ENCODE measurements around the gene CAPRIN2. TPM values are rescaled to one million over a fixed set of nuclear protein-coding genes. Genes with fewer than 3 reads are reported as not detected.

The CAPRIN2 gene, protein sequence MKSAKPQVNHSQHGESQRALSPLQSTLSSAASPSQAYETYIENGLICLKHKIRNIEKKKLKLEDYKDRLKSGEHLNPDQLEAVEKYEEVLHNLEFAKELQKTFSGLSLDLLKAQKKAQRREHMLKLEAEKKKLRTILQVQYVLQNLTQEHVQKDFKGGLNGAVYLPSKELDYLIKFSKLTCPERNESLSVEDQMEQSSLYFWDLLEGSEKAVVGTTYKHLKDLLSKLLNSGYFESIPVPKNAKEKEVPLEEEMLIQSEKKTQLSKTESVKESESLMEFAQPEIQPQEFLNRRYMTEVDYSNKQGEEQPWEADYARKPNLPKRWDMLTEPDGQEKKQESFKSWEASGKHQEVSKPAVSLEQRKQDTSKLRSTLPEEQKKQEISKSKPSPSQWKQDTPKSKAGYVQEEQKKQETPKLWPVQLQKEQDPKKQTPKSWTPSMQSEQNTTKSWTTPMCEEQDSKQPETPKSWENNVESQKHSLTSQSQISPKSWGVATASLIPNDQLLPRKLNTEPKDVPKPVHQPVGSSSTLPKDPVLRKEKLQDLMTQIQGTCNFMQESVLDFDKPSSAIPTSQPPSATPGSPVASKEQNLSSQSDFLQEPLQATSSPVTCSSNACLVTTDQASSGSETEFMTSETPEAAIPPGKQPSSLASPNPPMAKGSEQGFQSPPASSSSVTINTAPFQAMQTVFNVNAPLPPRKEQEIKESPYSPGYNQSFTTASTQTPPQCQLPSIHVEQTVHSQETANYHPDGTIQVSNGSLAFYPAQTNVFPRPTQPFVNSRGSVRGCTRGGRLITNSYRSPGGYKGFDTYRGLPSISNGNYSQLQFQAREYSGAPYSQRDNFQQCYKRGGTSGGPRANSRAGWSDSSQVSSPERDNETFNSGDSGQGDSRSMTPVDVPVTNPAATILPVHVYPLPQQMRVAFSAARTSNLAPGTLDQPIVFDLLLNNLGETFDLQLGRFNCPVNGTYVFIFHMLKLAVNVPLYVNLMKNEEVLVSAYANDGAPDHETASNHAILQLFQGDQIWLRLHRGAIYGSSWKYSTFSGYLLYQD
- 10 to 100 TPM in 1 of 4 donors, 1 to 10 TPM in 3; 6.3 to 21.1 (median 7.2) TPM for total RNA-seq

DNA sequence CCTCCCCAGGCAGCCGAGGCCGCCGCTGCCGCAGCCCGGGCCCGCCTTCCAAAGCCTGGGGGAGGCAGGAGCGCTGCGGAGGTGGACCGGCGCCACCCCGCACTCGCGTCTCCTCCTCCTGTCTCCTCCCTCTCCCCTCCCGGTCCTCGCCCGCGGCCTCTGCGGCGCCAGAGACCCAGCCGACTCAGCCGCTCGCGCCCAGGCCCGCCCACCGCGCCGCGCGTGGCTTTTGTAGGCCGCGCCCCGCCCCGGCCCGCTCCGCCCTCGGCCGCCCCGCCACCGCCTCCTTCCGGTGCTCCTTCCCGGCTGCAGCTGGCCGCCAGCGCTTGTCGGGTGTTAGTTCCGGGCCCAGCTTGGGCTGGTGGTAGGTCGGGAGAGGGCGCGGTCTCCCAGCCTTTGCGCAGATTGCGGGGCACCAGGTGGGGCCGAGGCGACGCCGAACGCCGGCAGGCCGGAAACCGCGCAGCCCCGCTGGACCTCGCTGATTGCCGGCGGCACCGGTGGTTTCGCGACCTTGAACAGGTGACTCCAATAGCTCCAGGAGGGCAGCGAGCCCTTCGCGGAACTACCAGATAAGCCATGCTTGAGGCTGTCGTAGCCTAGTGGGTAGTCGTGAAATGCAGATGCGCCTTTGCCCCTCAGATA, at the start of gene CAPRIN2:
Gene CAPRIN2, minus strand, starts transcription at position 202 of the 645 bp plus-strand sequence. CDS start 1,431 bp downstream, outside the sequence.
- ATAC-seq = peak; percentile 93 to 96
- Histone ChIP-seq H3K9me3 (no peaks in the 10 kb centered on the region), H3K36me3 (no peaks in the 10 kb centered on the region), H3K4me3 (peak within 1 kb of the TSS; percentile 58 to 94 (median 82)), H3K4me1 (peaks cover 19 to 21% of the 10 kb centered on the region in 2 donors), H3K27ac (peak within 1 kb of the TSS; percentile 84 to 94 (median 90)), H3K27me3 (no peaks in the 10 kb centered on the region)
- intact Hi-C loops (cut with DNase I; ENCODE audit: low total_unique reads) (loop anchor here (1.0 to 2.0 kb wide), 3 partner anchors 28 to 60 kb away; partner anchors contain the start of gene IPO8), in situ Hi-C loops (cut with MboI; ENCODE audit: low sequenced_read_pairs in 4 of 4) (loop anchor here in 1 of 4 donors (5.0 kb wide), 1 partner anchor 52 kb away; no protein-coding TSS in a partner anchor)
- TF ChIP-seq POLR2A (IDR thresholded peaks at IDR 0.05) = peak; percentile 85 to 88
- TF ChIP-seq, protein P1, sequence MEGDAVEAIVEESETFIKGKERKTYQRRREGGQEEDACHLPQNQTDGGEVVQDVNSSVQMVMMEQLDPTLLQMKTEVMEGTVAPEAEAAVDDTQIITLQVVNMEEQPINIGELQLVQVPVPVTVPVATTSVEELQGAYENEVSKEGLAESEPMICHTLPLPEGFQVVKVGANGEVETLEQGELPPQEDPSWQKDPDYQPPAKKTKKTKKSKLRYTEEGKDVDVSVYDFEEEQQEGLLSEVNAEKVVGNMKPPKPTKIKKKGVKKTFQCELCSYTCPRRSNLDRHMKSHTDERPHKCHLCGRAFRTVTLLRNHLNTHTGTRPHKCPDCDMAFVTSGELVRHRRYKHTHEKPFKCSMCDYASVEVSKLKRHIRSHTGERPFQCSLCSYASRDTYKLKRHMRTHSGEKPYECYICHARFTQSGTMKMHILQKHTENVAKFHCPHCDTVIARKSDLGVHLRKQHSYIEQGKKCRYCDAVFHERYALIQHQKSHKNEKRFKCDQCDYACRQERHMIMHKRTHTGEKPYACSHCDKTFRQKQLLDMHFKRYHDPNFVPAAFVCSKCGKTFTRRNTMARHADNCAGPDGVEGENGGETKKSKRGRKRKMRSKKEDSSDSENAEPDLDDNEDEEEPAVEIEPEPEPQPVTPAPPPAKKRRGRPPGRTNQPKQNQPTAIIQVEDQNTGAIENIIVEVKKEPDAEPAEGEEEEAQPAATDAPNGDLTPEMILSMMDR (IDR thresholded peaks at IDR 0.05 in 4 of 5, conservative IDR thresholded peaks at IDR 0.05 in 1 of 5) = peak in 4 of 5 experiments; percentile 44 to 53 (median 46)
- peak; percentile 90 to 94 for DNase-seq

DNA sequence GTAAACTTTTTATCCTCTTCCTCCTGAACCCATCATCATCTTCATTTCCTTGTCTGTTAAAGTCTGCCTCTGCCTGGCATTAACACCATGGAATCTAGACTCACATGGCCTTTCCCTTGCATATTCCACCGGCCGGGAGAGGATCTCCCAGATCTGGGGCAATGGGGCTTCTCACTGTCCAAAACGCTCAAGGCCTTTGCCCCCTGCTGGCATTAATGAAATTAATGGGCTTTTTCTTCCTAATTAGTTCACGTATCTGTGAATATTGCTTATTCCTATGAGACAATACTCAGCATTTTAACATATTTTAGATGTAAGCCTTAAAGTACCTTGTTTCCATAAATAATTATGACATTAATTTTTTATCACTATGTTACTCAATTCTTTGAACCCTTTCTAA, 42.9 kb upstream of the CAPRIN2 start:
- ATAC-seq = no peak
- Histone ChIP-seq H3K27ac (no peak overlapping the region), H3K4me1 (peaks cover under 1 to 17% of the 10 kb centered on the region in 2 donors), H3K4me3 (no peak overlapping the region), H3K36me3 (no peaks in the 10 kb centered on the region), H3K27me3 (no peaks in the 10 kb centered on the region), H3K9me3 (no peaks in the 10 kb centered on the region)
- intact Hi-C loops (cut with DNase I; ENCODE audit: low total_unique reads) = no loop called here
- in situ Hi-C loops (cut with MboI; ENCODE audit: low sequenced_read_pairs in 4 of 4) = no loop called here
- TF ChIP-seq, protein P1 (IDR thresholded peaks at IDR 0.05 in 4 of 5, conservative IDR thresholded peaks at IDR 0.05 in 1 of 5) = no peak
- no peak for TF ChIP-seq POLR2A (IDR thresholded peaks at IDR 0.05)
- no peak for DNase-seq

DNA sequence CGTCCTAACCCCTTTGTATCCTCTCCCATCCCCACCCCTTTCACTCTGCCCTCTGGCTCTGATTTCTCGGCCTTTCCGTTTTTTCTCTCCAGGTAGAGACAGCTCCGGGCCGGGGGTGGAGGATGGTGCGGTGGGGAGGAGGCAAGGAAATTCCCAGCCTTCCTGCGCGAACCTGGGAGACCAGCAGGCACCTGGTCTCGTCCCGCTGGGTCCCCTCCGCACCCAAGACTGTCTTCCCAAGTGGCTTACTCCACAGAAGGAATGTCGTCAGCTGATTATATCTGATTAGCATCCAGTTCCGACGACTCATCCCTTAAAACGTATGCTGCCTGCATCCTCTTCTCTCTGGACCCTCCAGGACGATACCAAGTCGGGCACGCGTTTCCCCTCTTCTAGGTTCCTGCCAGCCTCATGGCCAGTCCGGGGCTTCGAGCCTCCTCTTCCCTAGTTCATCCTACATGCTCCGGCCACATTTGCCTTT, 42.2 kb upstream of the CAPRIN2 start:
- no peak for DNase-seq
- Histone ChIP-seq H3K9me3 (no peaks in the 10 kb centered on the region), H3K4me3 (peak overlapping the region; percentile 65 to 76 (median 68)), H3K27me3 (no peaks in the 10 kb centered on the region), H3K4me1 (peaks cover 7 to 24% of the 10 kb centered on the region in 2 donors), H3K36me3 (no peaks in the 10 kb centered on the region), H3K27ac (peak overlapping the region in 1 of 4 donors; percentile 40)
- in situ Hi-C loops (cut with MboI; ENCODE audit: low sequenced_read_pairs in 4 of 4) (no loop called here), intact Hi-C loops (cut with DNase I; ENCODE audit: low total_unique reads) (no loop called here)
- TF ChIP-seq POLR2A (IDR thresholded peaks at IDR 0.05) = no peak
- TF ChIP-seq, protein P1 (IDR thresholded peaks at IDR 0.05 in 4 of 5, conservative IDR thresholded peaks at IDR 0.05 in 1 of 5) = no peak
- ATAC-seq = no peak

DNA sequence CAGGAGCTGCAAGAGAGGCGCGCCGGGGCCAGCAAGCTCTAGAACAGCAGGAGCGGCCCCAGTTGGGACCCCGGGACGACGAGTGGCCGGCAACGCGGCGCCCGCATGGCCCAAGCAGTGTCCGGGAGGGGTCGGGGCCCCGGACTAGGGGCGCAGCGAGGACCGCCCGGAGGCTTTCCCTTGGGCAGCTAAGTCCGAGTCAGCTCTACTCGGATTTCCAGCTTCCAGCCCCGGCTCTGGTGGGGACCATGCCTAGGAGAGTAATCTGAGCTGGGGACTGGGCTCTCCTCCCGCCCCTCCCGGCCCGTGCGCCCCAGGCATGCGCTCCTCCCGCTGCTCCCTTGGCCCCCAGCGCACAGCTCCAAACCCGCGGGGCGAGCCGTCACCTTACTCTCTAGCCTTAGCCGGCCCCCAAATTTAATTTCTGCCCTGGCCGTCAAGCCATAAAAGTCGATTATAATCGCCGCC, 41.6 kb upstream of the CAPRIN2 start:
- Histone ChIP-seq H3K9me3 (no peaks in the 10 kb centered on the region), H3K36me3 (no peaks in the 10 kb centered on the region), H3K27ac (peak overlapping the region in 3 of 4 donors; percentile 5 to 44 (median 40)), H3K4me3 (peak overlapping the region; percentile 65 to 76 (median 68)), H3K27me3 (no peaks in the 10 kb centered on the region), H3K4me1 (peaks cover 7 to 24% of the 10 kb centered on the region in 2 donors)
- intact Hi-C loops (cut with DNase I; ENCODE audit: low total_unique reads) (no loop called here), in situ Hi-C loops (cut with MboI; ENCODE audit: low sequenced_read_pairs in 4 of 4) (no loop called here)
- ATAC-seq (peak; percentile 69), DNase-seq (peak; percentile 33 to 47)
- peak in 1 of 2 donors; percentile 17 for TF ChIP-seq POLR2A (IDR thresholded peaks at IDR 0.05)
- TF ChIP-seq, protein P1 (IDR thresholded peaks at IDR 0.05 in 4 of 5, conservative IDR thresholded peaks at IDR 0.05 in 1 of 5) = no peak

Data from gastrocnemius medialis (tissue), 4 donors.